H1 (cell line): ENCODE results near the gene SND1. TPM values are rescaled to one million over a fixed set of nuclear protein-coding genes. Genes with fewer than 3 reads are reported as not detected.

Source experiments
- CTCF ChIA-PET: fragments of 300-600 bp; sonication (Branson Sonifier 250); formaldehyde crosslinking; loops from one replicate; lab custom pipeline; 2021; ENCODE audit not compliant: partially characterized antibody; lab: Charles Lee
- POLR2A ChIA-PET: fragments of 300-600 bp; sonication (Branson Sonifier 250); formaldehyde crosslinking; loops from one replicate; lab custom pipeline; 2021; ENCODE audit warnings: inconsistent platforms; ENCODE audit not compliant: partially characterized antibody; lab: Charles Lee
- DNase-seq, 2 experiments: peaks; one replicate each; pipeline versions ENCODE4 v3.0.0 to v3.0.0-alpha.2; 2010 to 2022; ENCODE audit warnings: low spot score in 2 of 2, low read depth in 1 of 2, mixed read lengths in 1 of 2
- FAIRE-seq: peaks from 2 replicates; lab custom pipeline; 2011; peaks lifted over from hg19 to GRCh38; lab: Jason Lieb, UNC
- H2AFZ ChIP-seq: 2 replicates; pipeline ENCODE4 v1.8.1; 2012; ENCODE audit warnings: low read length, inconsistent platforms
- H2AK5ac ChIP-seq: 2 replicates; pipeline ENCODE4 v1.6.1; 2013; ENCODE audit warnings: low read depth, low read length
- H2BK120ac ChIP-seq: replicated peaks from 2 replicates; pipeline ENCODE3; 2013; ENCODE audit warnings: low read depth, low read length, inconsistent platforms
- H2BK12ac ChIP-seq: 2 replicates; pipeline ENCODE4 v1.6.1; 2013; ENCODE audit warnings: low read depth, low read length
- H2BK15ac ChIP-seq: 2 replicates; pipeline ENCODE4 v1.6.1; 2013; ENCODE audit warnings: low read length
- H2BK20ac ChIP-seq: 2 replicates; pipeline ENCODE4 v1.6.1; 2013; ENCODE audit warnings: low read length
- H2BK5ac ChIP-seq: 2 replicates; pipeline ENCODE4 v1.6.1; 2013; ENCODE audit warnings: low read depth, low read length
- H3K14ac ChIP-seq: 2 replicates; pipeline ENCODE4 v1.6.1; 2013; ENCODE audit warnings: inconsistent platforms; ENCODE audit not compliant: insufficient read length
- H3K18ac ChIP-seq: 2 replicates; pipeline ENCODE4 v1.6.1; 2013; ENCODE audit warnings: low read length; ENCODE audit errors: extremely low read depth
- H3K23ac ChIP-seq: 2 replicates; pipeline ENCODE4 v1.6.1; 2013; ENCODE audit warnings: inconsistent platforms; ENCODE audit not compliant: insufficient read length
- H3K23me2 ChIP-seq: 2 replicates; pipeline ENCODE4 v1.6.1; 2013; ENCODE audit warnings: low read depth, low read length
- H3K27ac ChIP-seq: 2 replicates; pipeline ENCODE4 v1.6.1; 2011; ENCODE audit warnings: low read depth, low read length, inconsistent platforms
- H3K27me3 ChIP-seq, 4 experiments: replicated peaks in 1 of 4; 1 replicate in 1 of 4; 2 replicates in 3 of 4; pipeline versions ENCODE4 v1.6.1 to v1.8.1; 2011 to 2013; ENCODE audit warnings: low read length in 3 of 4, mild to moderate bottlenecking in 3 of 4, inconsistent platforms in 2 of 4, mixed read lengths in 2 of 4, moderate library complexity in 1 of 4; ENCODE audit not compliant: control insufficient read depth in 3 of 4, insufficient read depth in 3 of 4; ENCODE audit errors: extremely low read depth in 1 of 4
- H3K36me3 ChIP-seq, 4 experiments: 2 replicates each; pipeline versions ENCODE4 v1.6.1 to v1.8.1; 2011 to 2013; ENCODE audit warnings: mild to moderate bottlenecking in 4 of 4, low read length in 3 of 4, moderate library complexity in 2 of 4, control low read depth in 1 of 4, inconsistent platforms in 1 of 4; ENCODE audit not compliant: insufficient read depth in 4 of 4, control insufficient read depth in 2 of 4
- H3K4ac ChIP-seq: replicated peaks from 2 replicates; pipeline ENCODE3; 2013; ENCODE audit warnings: low read length, low read depth, mixed read lengths, inconsistent platforms; ENCODE audit not compliant: insufficient read length
- H3K4me1 ChIP-seq, 4 experiments: replicated peaks in 1 of 4; 1 replicate in 1 of 4; 2 replicates in 3 of 4; pipeline versions ENCODE4 v1.6.1 to v1.8.1; 2011 to 2013; ENCODE audit warnings: low read length in 3 of 4, inconsistent platforms in 2 of 4, mixed read lengths in 1 of 4; ENCODE audit not compliant: insufficient read depth in 4 of 4, control insufficient read depth in 3 of 4
- H3K4me2 ChIP-seq, 2 experiments: 2 replicates each; pipeline versions ENCODE4 v1.6.1 to v1.8.1; 2011 to 2013; ENCODE audit warnings: low read depth in 2 of 2, low read length in 2 of 2, control low read depth in 1 of 2, inconsistent platforms in 1 of 2, mild to moderate bottlenecking in 1 of 2; ENCODE audit not compliant: insufficient read depth in 1 of 2
- H3K4me3 ChIP-seq, 4 experiments: fragments of 200-600, 300-600 bp in 1 of 4; sonication (generic), shearing (Covaris generic), sonication (Bioruptor Twin) in 1 of 4; 2 replicates each; pipeline versions ENCODE4 v1.5.1 to v1.8.1; 2011 to 2016; ENCODE audit warnings: low read length in 4 of 4, low read depth in 3 of 4, control low read depth in 2 of 4, inconsistent platforms in 2 of 4, mild to moderate bottlenecking in 2 of 4, mixed read lengths in 1 of 4, moderate library complexity in 1 of 4; ENCODE audit not compliant: insufficient read depth in 2 of 4; ENCODE audit errors: extremely low read depth in 1 of 4
- H3K56ac ChIP-seq: replicated peaks from 2 replicates; pipeline ENCODE3; 2013; ENCODE audit warnings: low read depth, mild to moderate bottlenecking, mixed read lengths, low read length, inconsistent platforms; ENCODE audit not compliant: insufficient read length
- H3K79me1 ChIP-seq: 2 replicates; pipeline ENCODE4 v1.6.1; 2013; ENCODE audit warnings: low read depth, low read length, control low read depth
- H3K79me2 ChIP-seq, 2 experiments: 2 replicates each; pipeline versions ENCODE4 v1.6.1 to v1.8.1; 2012 to 2013; ENCODE audit warnings: low read length in 2 of 2, mild to moderate bottlenecking in 2 of 2, inconsistent platforms in 1 of 2; ENCODE audit not compliant: insufficient read depth in 2 of 2, control insufficient read depth in 1 of 2
- H3K9ac ChIP-seq, 4 experiments: replicated peaks in 1 of 4; 1 replicate in 1 of 4; 2 replicates in 3 of 4; pipeline versions ENCODE4 v1.6.1 to v1.8.1; 2011 to 2013; ENCODE audit warnings: low read depth in 3 of 4, low read length in 3 of 4, control low read depth in 2 of 4, mild to moderate bottlenecking in 2 of 4, moderate library complexity in 2 of 4, inconsistent platforms in 1 of 4; ENCODE audit errors: extremely low read depth in 1 of 4
- H3K9me3 ChIP-seq, 2 experiments: 2 replicates each; pipeline versions ENCODE4 v1.6.1 to v1.8.1; 2012 to 2013; ENCODE audit warnings: mild to moderate bottlenecking in 2 of 2, moderate library complexity in 2 of 2, control low read depth in 1 of 2, inconsistent platforms in 1 of 2, low read depth in 1 of 2, low read length in 1 of 2, mixed read lengths in 1 of 2; ENCODE audit not compliant: insufficient read depth in 2 of 2
- H4K20me1 ChIP-seq, 2 experiments: replicated peaks in 1 of 2; 2 replicates each; pipeline versions ENCODE3 to v1.8.1; 2011 to 2013; ENCODE audit warnings: inconsistent platforms in 2 of 2, low read length in 2 of 2, mild to moderate bottlenecking in 1 of 2; ENCODE audit not compliant: insufficient read depth in 2 of 2, control insufficient read depth in 1 of 2
- H4K5ac ChIP-seq: 2 replicates; pipeline ENCODE4 v1.6.1; 2013; ENCODE audit warnings: low read length, low read depth, mixed read lengths, inconsistent platforms; ENCODE audit not compliant: insufficient read length
- H4K8ac ChIP-seq: 2 replicates; pipeline ENCODE4 v1.8.0; 2013; ENCODE audit warnings: mild to moderate bottlenecking, moderate library complexity, low read length, inconsistent platforms; ENCODE audit not compliant: insufficient read depth; ENCODE audit errors: extremely low read depth
- H4K91ac ChIP-seq: replicated peaks from 2 replicates; pipeline ENCODE3; 2013; ENCODE audit warnings: low read length, mixed read lengths, inconsistent platforms; ENCODE audit not compliant: insufficient read length
- CEBPB ChIP-seq: IDR thresholded peaks from 2 replicates; pipeline ENCODE4 v1.6.1; 2012; ENCODE audit warnings: low read depth, low read length
- CHD1 ChIP-seq: IDR thresholded peaks from 2 replicates; pipeline ENCODE4 v1.6.1; 2012; ENCODE audit warnings: low read depth, low read length, improper control_type of control experiment
- CREB1 ChIP-seq: IDR thresholded peaks from 2 replicates; pipeline ENCODE4 v1.6.1; 2012; ENCODE audit warnings: inconsistent platforms
- EZH2 ChIP-seq: fragments of 200-600 bp; sonication (generic); IDR thresholded peaks from 2 replicates; pipeline ENCODE4 v1.7.1; 2012; ENCODE audit warnings: low read depth, mild to moderate bottlenecking, moderate library complexity, low read length, inconsistent platforms; ENCODE audit not compliant: severe bottlenecking
- GTF2F1 ChIP-seq: IDR thresholded peaks from 2 replicates; pipeline ENCODE4 v1.6.1; 2012; ENCODE audit warnings: low read depth, low read length, improper control_type of control experiment, borderline replicate concordance
- KDM4A ChIP-seq: IDR thresholded peaks from one replicate; pipeline ENCODE4 v1.7.1; 2012; ENCODE audit warnings: low read depth, mild to moderate bottlenecking, moderate library complexity, low read length, inconsistent platforms; ENCODE audit not compliant: severe bottlenecking
- KDM5A ChIP-seq: fragments of 200-600 bp; IDR thresholded peaks from 2 replicates; pipeline ENCODE4 v1.7.1; 2012; ENCODE audit warnings: mild to moderate bottlenecking, low read length, inconsistent platforms, mixed read lengths
- MAFK ChIP-seq: IDR thresholded peaks from 2 replicates; pipeline ENCODE4 v1.6.1; 2012; ENCODE audit warnings: low read depth, mild to moderate bottlenecking, improper control_type of control experiment, low read length
- NANOG ChIP-seq: IDR thresholded peaks from 2 replicates; pipeline ENCODE4 v1.6.1; 2011; ENCODE audit warnings: low read length, low read depth, mild to moderate bottlenecking, inconsistent platforms; ENCODE audit not compliant: insufficient read depth, poor library complexity, severe bottlenecking
- TAF7 ChIP-seq: optimal IDR thresholded peaks from 2 replicates; pipeline ENCODE3; 2011; ENCODE audit warnings: low read depth, mild to moderate bottlenecking, inconsistent platforms, low read length, moderate library complexity, borderline replicate concordance
- YY1 ChIP-seq: IDR thresholded peaks from 2 replicates; pipeline ENCODE4 v1.6.1; 2011; ENCODE audit warnings: low read depth, mild to moderate bottlenecking, low read length
- WGBS, 2 experiments: shearing (Covaris generic) in 1 of 2; methylation state at CpG; one replicate each; pipeline versions ENCODE4 v1.1.6 to v1.1.7; 2013 to 2015; ENCODE audit warnings: low lambda C conversion rate in 2 of 2, mixed read lengths in 2 of 2, inconsistent platforms in 1 of 2, low coverage in 1 of 2, missing lambda C conversion rate in 1 of 2; ENCODE audit not compliant: insufficient replicate concordance in 2 of 2, insufficient coverage in 1 of 2, insufficient read length in 1 of 2; ENCODE audit errors: extremely low coverage in 1 of 2, missing lambda C conversion rate in 1 of 2; 5-methylcytosine and 5-hydroxymethylcytosine counted together
- polyA plus RNA-seq, 7 experiments: library from polyadenylated mRNA; depleted of rRNA in 3 of 7; stranded (reverse) in 5 of 7; unstranded in 2 of 7; fragments of >200 nt in 5 of 7; fragments of 200-250 nt in 2 of 7; gene quantifications; 1 replicate in 5 of 7; 2 replicates in 1 of 7; 4 replicates in 1 of 7; pipeline versions ENCODE4 v1.2.1 to v1.2.3, GENCODE V29; 2011 to 2013; ENCODE audit warnings: missing spikeins in 2 of 7, mixed read lengths in 2 of 7
- total RNA-seq: library from RNA; stranded (reverse); fragmentation: NEBNext Ultra II Directional; extraction: Animal tissue kit (Norgen Biotek cat#: 25700); gene quantifications from 2 replicates; pipeline ENCODE4 v1.2.1, GENCODE V29; 2021

SND1 gene
- total and polyA plus RNA-seq, 2 of the 8 experiments (the other 6 are each of a cell fraction or from before 2014, with no cell fraction given), result 122 to 290 TPM

DNA sequence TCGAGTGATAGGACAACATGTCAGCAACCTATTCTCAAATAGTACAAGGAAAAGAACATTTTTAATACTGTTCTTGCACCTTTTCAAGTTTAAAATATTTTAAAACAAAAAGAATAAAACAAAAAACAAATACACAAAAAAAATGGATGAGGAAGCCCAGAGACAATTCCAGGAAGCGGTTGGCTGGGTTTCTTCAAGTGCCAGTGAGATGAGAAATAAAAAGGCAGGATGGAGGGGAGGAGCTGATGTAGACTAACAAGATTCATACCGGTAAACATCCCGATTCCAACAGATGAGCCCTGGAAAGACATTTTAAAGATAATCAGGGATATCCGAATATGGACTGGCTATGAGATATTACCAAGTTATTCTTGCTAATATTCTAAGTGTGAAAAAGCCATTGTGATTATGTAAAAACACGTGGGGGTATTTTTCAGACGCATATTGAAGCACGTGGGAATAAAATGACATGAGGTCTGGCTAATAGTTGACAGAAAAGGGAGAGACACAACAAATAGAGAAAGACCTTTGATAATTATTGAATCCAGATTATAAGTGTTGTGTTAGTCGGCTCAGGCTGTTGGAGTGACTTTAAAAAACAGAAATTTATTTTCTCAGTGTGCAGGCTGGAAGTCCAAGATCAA is 480.6 kb downstream of the SND1 start:
- no peak overlapping the region for H4K8ac ChIP-seq
- no peak overlapping the region for H3K18ac ChIP-seq
- no peaks in the 10 kb centered on the region for H3K36me3 ChIP-seq
- H3K27ac ChIP-seq, result no peak overlapping the region
- no peak overlapping the region for H2BK15ac ChIP-seq
- peaks cover 9% of the 10 kb centered on the region; the same call in 1 of the 2 replicates for H3K23me2 ChIP-seq
- no peak overlapping the region for H3K14ac ChIP-seq
- no peak overlapping the region for H3K4ac ChIP-seq
- POLR2A ChIA-PET, result no interaction called here
- H2AFZ ChIP-seq, result no peak overlapping the region
- FAIRE-seq (no peak), DNase-seq (no peak)
- no peak overlapping the region for H2BK120ac ChIP-seq
- H3K4me3 ChIP-seq, result no peak overlapping the region
- CTCF ChIA-PET, result interaction anchor here (0.6 to 14.8 kb wide), 3 partner anchors 42 to 210 kb away, joined by 3 to 347 read pairs (median 4); no protein-coding TSS in a partner anchor
- no peaks in the 10 kb centered on the region for H3K79me2 ChIP-seq
- no peak overlapping the region for H3K56ac ChIP-seq
- TF ChIP-seq EZH2 (no peak), YY1 (no peak), CREB1 (no peak), MAFK (no peak), KDM5A (no peak), CHD1 (no peak), CEBPB (no peak), KDM4A (no peak), NANOG (no peak), GTF2F1 (no peak), TAF7 (no peak)
- H3K4me1 ChIP-seq, result peaks cover 0 to 4% (median 2%) of the 10 kb centered on the region in 4 experiments; a peak in 2 of 7 replicates
- no peaks in the 10 kb centered on the region for H4K20me1 ChIP-seq
- H3K9ac ChIP-seq, result no peak overlapping the region
- no peak overlapping the region for H3K23ac ChIP-seq
- H4K91ac ChIP-seq, result no peak overlapping the region
- H3K27me3 ChIP-seq, result peaks cover 10 to 37% (median 29%) of the 10 kb centered on the region in 4 experiments
- no peak overlapping the region for H4K5ac ChIP-seq
- WGBS, 2 experiments, result 89% methylated on average over 9 of the region's 9 CpGs; no CpG with 5 or more reads in 1 of the 2 experiments
- no peak overlapping the region for H2BK12ac ChIP-seq
- H2AK5ac ChIP-seq, result no peak overlapping the region
- no peaks in the 10 kb centered on the region for H3K9me3 ChIP-seq
- H2BK20ac ChIP-seq, result no peak overlapping the region
- H2BK5ac ChIP-seq, result no peak overlapping the region
- H3K4me2 ChIP-seq, result no peak overlapping the region
- no peaks in the 10 kb centered on the region for H3K79me1 ChIP-seq
